NCI-H146 treated with DMSO at 0.1 percent for 48 hours (cell line): ENCODE results near the gene PBXIP1.

Source experiments
- DNase-seq: peaks from one replicate; lab custom pipeline; 2025; ENCODE audit not compliant: unreplicated experiment; lab: John Stamatoyannopoulos, UW

The PBXIP1 gene

GRCh38 chr1:154959426-154959780, 3.5 kb upstream of the PBXIP1 start:
- no peak for DNase-seq

GRCh38 chr1:154958681-154959425, 3.0 kb upstream of the PBXIP1 start:
- DNase-seq = no peak

- no peak for DNase-seq
Measured at GRCh38 chr1:154958036-154958435, 2.1 kb upstream of the PBXIP1 start.

GRCh38 chr1:154957091-154957657, 1.3 kb upstream of the PBXIP1 start:
- no peak for DNase-seq

- no peak for DNase-seq
Measured at GRCh38 chr1:154956544-154956941, 644 bp upstream of the PBXIP1 start.

- DNase-seq = peak; percentile 72
Measured at GRCh38 chr1:154955039-154955717, 721 bp downstream of the PBXIP1 start.

GRCh38 chr1:154954541-154954940, 1.4 kb downstream of the PBXIP1 start:
- DNase-seq = no peak

- no peak for DNase-seq
Measured at GRCh38 chr1:154953611-154954038, 2.3 kb downstream of the PBXIP1 start.

- no peak for DNase-seq
Measured at GRCh38 chr1:154952664-154953063, 3.2 kb downstream of the PBXIP1 start.

GRCh38 chr1:154951901-154952657, 3.8 kb downstream of the PBXIP1 start:
- no peak for DNase-seq

- DNase-seq = no peak
Measured at GRCh38 chr1:154948079-154948478, 7.8 kb downstream of the PBXIP1 start.

- DNase-seq = no peak
Measured at GRCh38 chr1:154945962-154946850, 9.7 kb downstream of the PBXIP1 start.

- DNase-seq = no peak
Measured at GRCh38 chr1:154945160-154945961, 10.5 kb downstream of the PBXIP1 start.

GRCh38 chr1:154944401-154945159, 11.3 kb downstream of the PBXIP1 start:
- DNase-seq = no peak

GRCh38 chr1:154943649-154944400, 12.1 kb downstream of the PBXIP1 start:
- no peak for DNase-seq

GRCh38 chr1:154941333-154942013, 14.4 kb downstream of the PBXIP1 start:
- DNase-seq = no peak

- no peak for DNase-seq
Measured at GRCh38 chr1:154940651-154941194, 15.2 kb downstream of the PBXIP1 start.

GRCh38 chr1:154940213-154940560, 15.7 kb downstream of the PBXIP1 start:
- no peak for DNase-seq
